ENCODE results near the gene FTO. TPM values are rescaled to one million over a fixed set of nuclear protein-coding genes. Genes with fewer than 3 reads are reported as not detected.

Gene FTO
- total RNA-seq, 1 donor from 2014 or later = 196 TPM

GRCh38 chr16:54077050-54077821, 373.3 kb downstream of the FTO start:
- DNase-seq (ENCODE audit: low read depth) = peak; percentile 76

GRCh38 chr16:54080524-54081008, 376.6 kb downstream of the FTO start:
- peak; percentile 99 for DNase-seq (ENCODE audit: low read depth)

DNA sequence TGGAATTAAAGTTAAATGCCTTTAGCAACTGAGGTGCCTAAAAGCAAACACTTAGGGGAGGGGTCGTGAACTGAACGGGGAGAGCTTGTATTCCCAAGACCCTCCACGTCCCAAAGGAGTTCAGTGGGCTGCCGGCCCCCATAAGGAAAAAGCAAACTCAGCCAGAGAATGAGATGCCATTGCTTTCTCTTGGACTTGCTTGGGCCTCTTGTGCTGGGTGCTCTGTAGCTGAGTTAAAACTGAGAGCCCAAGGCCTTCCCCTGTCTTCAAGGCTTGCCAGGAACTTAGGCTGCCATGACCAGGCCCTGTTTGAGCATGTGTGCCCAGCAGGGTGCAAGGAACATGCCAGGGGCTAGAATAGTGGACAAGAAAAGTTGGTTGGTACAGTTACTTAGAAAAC, 382.8 kb downstream of the FTO start:
- no peak for DNase-seq (ENCODE audit: low read depth)

GRCh38 chr16:54090602-54091001, 386.6 kb downstream of the FTO start:
- no peak for DNase-seq (ENCODE audit: low read depth)

DNA sequence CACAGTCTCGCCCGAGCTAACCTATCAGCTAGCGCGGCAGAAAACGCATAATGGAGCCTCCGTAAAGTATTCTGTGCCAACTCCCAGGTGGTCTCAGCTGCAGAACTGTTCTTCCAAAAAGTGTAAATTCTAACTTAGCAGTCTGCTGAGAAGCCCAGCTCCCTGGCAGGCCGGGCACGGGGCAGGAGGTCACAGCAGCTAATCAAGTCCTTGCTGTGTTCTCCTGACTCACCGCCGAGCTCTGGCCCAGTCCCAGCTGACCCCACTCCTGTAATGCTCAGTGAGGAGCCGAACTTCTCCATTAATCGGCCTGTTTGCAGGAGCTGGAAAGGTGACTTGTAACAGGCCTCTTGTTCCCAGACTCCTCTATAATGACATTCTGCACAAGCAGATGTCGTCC, 389.3 kb downstream of the FTO start:
- no peak for DNase-seq (ENCODE audit: low read depth)

- no peak for DNase-seq (ENCODE audit: low read depth)
Observed at GRCh38 chr16:54094641-54095040, 390.7 kb downstream of the FTO start.

- no peak for DNase-seq (ENCODE audit: low read depth)
Observed at GRCh38 chr16:54096607-54097006, 392.7 kb downstream of the FTO start.

DNA sequence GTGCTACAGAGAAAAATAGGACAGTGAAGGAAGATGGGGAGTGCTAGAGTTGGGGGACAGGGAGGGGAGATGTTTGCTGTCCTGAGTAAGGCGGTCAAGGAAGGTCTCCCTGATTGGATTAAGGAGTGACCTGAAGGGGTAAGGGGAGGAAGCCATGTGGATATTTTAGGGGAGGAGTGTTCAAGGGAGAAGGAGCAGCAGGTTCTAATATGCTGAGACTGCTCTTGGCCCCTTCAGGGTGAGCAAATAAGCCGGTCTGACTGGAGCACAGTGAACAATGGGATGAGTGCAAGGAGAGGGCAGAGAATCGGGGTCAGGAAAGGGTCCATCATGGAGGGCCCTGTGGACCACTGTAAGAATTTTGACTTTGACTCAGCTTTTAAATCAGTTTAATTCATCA, 393.8 kb downstream of the FTO start:
- DNase-seq (ENCODE audit: low read depth) = no peak

GRCh38 chr16:54098247-54098646, 394.3 kb downstream of the FTO start:
- DNase-seq (ENCODE audit: low read depth) = no peak

DNA sequence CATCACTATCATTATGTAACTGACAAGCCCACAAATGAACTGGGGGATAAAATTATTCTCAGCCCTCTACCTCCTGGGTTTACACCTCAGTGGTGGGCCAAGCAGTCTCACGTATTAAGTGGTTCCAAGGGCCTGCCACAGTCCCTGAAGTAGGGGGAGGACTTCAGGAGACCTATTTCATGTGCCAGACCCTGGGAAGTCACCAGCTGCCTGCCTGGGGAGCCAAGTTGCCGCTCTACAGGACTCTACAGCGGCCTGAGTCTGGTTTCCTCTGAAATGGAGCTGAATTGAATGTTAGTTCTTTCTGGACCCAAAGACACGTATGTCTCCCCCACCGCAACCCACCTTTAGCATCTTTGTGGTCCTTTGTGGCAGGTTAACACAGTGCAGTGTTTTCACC, 395.7 kb downstream of the FTO start:
- DNase-seq (ENCODE audit: low read depth) = no peak

- no peak for DNase-seq (ENCODE audit: low read depth)
Observed at GRCh38 chr16:54102888-54103866, 399.2 kb downstream of the FTO start.

- peak; percentile 22 for DNase-seq (ENCODE audit: low read depth)
Observed at GRCh38 chr16:54106057-54106456, 402.1 kb downstream of the FTO start.

DNA sequence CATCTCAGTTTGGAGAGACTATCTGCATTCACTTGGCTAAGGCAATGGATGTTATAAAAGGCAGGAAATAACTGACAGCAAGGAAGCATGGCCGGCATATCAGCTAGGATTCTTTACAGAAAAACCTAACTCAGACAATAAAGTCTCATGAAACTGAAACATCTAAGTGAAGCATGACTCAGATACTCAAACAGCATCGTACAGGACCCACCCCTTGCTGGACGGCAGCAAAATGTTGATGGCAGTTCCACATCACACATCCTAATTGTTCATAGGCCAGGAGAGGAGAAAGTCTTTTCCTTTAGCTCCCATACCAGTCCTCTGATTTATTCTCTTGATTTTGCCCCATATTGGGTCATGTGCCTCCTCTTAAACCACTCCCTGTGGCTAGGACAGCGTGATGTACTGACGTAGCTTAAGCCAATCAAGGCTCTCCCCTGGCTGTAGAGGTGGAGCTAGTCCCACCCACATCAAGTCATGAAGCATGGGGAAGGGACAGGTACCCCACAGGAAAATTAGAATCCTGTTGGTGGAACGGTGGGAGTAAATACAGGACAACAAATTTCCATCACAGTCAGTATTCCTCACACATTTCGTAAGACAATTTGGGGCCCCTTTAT, 403.7 kb downstream of the FTO start:
- no peak for DNase-seq (ENCODE audit: low read depth)

DNA sequence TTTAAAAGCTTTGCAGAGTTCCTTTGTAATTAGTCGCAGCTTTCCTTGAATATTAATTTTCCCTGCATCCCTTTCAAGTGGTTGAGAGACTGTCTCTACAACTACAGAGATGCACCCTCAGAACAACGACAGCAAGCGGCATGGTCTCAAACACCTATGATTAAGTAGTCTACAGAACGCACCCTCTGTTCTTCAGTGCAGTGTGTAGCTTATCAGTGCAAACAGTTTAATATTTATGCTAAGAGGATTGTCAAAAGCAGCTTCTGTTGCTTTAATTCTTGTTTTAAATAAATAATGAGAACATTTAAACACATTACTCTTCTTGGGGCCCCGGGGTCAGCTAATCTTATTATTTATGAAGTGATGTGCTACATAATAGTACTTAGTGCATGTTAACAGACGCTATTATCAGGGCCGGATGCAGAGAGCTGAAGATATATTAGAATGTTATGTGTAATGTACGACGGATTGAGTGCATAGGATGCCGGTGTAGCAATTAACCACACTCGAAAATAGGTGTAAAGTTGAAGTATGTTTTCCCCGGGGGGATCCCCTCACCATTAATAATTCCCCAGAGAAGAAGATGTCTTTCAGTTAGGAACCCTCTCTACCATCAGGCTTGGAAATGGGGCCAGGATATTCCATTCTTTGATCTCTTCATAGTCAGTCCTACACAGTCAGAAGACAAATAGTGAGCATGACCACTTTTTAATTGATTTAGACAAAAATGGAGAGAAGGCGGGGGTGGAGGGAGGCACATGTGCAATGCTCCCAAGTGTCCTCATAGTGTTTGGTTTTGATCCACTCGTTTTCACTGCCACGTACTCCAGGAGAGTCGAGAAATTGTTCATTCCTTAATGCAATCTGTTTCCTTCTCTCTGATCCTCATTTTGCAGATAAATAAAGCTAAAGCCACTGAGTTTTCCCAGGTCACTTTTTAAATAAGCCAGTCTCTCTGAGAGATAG, 406.3 kb downstream of the FTO start:
- no peak for DNase-seq (ENCODE audit: low read depth)

GRCh38 chr16:54112451-54113206, 408.7 kb downstream of the FTO start:
- peak; percentile 77 for DNase-seq (ENCODE audit: low read depth)

GRCh38 chr16:54115558-54115957, 411.6 kb downstream of the FTO start:
- DNase-seq (ENCODE audit: low read depth) = no peak

DNA sequence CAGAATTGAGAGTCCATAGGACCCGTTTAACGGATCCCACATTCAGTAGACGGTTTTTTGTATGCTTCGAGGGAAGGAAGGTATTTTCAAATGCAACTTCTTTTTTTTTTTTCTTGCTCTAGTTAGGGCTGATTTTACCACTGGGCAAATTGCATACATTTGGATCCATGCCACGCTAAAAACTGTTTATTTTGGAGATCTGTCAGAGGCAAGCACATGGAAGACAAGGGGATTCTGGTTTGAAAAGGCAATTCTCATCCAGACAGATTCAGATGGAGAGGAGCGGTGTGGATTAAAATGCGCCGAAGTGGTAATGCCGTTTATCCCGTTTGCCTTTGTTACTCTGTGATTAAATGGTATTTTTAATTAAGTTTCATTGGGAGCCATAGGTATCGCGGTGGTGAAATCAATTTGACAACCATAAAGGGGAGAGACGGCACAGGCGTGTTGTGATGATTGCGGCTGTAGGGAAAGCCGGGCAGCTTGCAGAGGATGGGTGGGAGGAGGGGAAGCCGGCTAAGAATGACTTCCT, 412.2 kb downstream of the FTO start:
- DNase-seq (ENCODE audit: low read depth) = peak; percentile 24

GRCh38 chr16:54118846-54119245, 414.9 kb downstream of the FTO start:
- peak; percentile 23 for DNase-seq (ENCODE audit: low read depth)

GRCh38 chr16:54120846-54121480, 417.0 kb downstream of the FTO start:
- DNase-seq (ENCODE audit: low read depth) = no peak
